HG03354 (cell line): Measurements from ENCODE around the gene ZNF219.
A peak's percentile ranks its signal among the peaks of the same experiment; 100 is the strongest.

Source experiments
- ATAC-seq: cut with Tn5 transposase; IDR thresholded peaks from one replicate; pipeline ENCODE4 v1.9.1; 2021; ENCODE audit warnings: mild to moderate bottlenecking; ENCODE audit not compliant: unreplicated experiment, poor library complexity, severe bottlenecking

The ZNF219 gene

DNA sequence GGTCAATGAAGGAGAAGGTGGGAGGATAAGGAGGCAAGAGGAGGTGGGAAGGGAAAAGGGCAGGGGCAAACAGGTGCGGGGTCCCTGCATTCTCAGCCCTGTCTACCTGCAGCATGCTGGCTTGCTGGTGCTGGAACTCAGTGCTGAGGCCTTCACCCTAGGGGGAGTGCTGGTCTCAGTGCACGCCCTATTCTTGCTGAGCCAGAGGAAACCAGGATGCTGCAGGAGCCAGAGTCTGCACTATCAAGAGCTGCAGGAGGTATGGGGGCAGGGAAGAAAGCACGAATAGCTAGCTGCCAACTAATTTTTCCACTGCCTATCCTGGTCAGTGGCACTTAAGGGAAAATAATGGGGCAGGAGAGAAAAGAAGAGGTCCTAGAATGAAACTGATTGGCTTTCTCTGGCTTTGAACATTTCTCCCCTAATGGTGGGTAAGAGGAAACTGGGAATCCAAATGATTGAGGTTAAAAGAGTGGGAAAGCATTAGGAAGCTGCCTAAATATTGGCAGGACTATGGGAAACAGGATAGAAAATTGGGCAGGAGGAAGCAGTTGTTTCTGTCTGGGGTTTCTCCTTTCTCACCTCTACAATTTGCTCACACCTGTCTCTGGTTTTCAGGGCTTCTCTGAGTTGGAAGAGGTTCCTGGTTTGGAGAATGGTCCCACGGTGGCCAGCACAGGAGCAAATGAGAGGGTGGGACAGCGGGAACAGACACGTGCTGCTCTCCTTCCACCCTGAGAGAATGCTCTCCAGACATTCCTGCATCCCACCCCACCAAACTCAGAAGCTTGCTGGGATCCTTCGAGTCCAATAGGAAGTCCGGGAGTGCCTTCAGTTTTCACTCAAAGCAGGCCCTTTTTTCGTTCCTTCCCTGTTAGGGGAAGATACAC is 4.3 kb upstream of the ZNF219 start:
- ATAC-seq, result no peak

GRCh38 chr14:21101802-21102413 is 3.5 kb upstream of the ZNF219 start:
- ATAC-seq, result no peak

DNA sequence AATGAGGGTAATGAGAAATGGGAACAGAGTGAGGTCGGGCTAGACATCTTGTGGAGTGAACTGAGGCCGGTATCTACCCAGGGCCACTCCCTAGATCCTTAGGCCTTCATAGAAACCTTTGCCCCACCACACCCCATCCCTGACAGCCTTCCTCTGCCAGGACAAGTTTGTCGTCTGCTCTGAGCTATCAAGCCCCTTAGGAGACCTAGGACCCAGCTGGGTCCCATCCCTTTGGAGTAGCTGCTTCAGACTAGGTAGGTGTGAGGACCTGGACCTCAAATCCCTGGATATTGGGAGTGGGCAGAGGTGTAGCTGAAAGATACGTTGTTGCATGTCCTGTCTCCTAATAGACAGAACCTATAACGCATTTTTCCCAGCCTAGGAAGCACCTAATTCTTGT is 2.5 kb upstream of the ZNF219 start, which contains the start of gene TMEM253:
TSS of gene TMEM253 (plus strand) at position 136 of the 400 bp plus-strand sequence. CDS start 278 bp downstream, outside the sequence.
- ATAC-seq, result no peak

DNA sequence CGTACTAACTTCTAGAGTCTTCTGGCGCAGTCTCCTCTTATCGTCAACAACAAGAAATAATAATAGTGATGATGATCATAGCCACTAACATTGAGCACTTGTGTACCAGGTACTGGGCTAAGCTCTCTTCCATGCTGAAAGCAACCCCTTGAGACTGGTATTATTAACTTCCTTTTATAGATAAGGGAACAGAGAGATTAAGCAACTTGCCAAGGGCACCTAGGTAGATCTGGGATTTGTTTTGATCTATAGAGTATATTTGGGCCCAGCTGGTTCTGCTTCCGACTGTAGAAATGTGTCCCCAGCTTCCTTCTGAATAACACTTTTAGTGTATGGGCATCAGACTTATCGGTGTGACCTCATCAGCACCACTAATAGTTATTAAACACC is 1.1 kb upstream of the ZNF219 start:
- ATAC-seq, result no peak

DNA sequence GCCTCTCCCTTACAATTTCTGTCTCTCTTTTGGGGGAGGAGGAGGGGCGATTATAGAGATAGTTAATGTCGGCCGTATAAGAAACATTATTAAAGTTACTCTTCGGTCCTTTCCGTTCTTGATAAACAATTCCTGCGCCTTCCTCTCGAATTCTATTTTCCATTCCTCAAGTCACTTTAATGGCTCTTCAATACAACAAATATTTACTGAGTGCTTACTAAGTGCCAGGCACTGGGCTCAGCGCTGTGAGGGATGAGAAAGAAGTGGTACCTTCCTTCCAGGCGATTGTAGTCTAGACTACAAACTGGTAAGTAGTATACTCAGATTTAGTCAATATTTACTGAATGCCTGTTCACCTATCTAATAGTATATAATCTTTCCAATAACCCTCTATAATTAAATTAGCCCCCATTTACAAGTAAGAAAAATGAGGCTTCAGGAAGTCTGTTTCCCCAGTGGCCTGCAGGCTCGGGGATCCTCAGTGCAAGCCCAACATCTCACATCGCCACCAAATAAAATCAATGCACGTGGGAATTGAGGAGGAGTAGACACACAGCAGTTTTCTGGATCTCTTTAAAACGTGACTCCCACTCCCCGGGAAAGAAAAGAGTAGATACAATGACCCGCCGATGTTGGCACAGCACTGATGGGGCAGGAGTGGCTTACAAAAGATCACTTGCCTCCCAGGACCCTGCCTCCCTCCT is 589 bp upstream of the ZNF219 start:
- ATAC-seq, result no peak

GRCh38 chr14:21097636-21098075 is 799 bp downstream of the ZNF219 start:
- no peak for ATAC-seq

- ATAC-seq, result no peak
Observed at GRCh38 chr14:21096978-21097635, 1.3 kb downstream of the ZNF219 start.

GRCh38 chr14:21096438-21096837 is 2.0 kb downstream of the ZNF219 start:
- no peak for ATAC-seq

- no peak for ATAC-seq
Observed at GRCh38 chr14:21095430-21096205, 2.8 kb downstream of the ZNF219 start.

DNA sequence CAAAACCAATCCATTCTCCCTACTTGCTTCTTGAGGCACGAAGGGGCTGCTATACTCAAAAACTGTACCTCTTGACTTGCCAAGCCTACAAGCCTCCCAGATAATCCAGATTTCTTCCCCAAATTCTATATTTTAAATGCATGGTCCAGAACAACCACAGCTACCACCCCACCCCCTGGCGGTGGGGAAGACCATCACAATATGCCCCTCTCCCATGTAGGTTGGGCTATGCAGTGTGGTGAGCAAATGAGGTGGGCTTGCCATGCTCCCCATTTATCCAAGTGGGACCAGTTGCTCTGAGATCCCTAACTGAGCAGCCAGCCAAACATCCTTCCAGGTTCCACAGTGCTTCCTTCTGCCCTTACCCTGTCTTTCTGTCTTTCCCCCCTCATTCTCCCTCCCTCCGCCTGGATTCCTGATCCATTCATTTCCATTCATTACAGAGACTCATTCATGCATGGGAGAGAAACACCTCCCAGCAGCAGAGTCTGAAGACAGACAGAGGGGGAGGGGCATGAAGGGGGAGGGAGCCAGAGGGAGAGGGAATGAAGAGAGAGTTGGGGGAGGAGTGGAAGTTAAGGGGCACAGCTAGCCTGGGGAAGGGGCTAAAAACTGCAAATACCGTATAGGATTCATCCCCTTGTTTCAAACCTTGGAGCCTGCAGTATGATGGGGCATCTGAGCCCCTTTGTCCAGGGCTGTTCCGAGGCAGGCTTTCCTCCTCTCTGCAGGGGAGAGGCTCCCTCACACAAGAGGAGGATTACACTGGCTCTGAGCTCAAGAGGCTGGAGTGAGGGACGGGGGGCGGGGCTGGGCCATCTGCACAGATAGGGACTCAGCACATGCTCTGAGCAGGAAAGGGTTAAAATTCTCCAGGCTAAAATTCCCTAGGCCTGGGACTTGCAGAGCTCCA is 4.4 kb downstream of the ZNF219 start:
- ATAC-seq, result no peak

GRCh38 chr14:21093018-21093417 is 5.4 kb downstream of the ZNF219 start:
- no peak for ATAC-seq

DNA sequence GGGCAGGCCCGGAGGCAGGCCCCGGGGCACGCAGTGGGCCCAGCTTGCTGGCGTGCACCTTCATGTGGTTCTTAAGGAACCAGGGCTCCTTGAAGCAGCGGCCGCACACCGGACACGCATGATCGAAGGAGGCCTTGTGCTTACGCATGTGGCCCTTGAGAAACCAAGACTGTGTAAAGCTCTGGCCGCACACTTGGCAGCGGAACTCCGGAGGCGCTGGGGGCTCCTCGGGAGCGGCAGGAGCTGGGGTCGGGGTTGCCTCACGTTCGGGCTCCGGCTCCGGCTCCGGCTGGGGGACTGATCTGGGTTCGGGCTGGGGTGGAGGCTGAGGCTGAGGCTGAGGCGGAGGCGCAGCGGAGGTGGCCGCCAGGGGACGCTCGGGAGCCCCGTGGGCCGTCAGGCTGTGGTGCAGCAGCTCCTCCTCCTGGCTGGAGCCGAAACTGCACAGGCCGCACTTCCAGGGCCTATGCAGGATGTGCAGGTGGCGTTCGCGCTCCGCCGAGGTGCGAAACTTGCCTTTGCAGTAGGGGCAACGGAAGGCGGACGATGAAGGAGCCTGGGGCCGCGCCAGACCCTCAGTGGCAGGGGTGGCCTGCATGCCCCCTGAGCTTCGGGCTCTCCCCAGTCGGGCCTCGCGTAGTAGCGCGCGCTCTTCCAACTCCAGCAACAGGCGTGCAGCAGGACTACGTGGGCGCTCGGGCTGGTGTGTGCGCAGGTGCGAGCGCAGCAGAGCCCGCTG is 6.0 kb downstream of the ZNF219 start:
- ATAC-seq, result peak; percentile 88

GRCh38 chr14:21091821-21092272 is 6.6 kb downstream of the ZNF219 start:
- no peak for ATAC-seq

DNA sequence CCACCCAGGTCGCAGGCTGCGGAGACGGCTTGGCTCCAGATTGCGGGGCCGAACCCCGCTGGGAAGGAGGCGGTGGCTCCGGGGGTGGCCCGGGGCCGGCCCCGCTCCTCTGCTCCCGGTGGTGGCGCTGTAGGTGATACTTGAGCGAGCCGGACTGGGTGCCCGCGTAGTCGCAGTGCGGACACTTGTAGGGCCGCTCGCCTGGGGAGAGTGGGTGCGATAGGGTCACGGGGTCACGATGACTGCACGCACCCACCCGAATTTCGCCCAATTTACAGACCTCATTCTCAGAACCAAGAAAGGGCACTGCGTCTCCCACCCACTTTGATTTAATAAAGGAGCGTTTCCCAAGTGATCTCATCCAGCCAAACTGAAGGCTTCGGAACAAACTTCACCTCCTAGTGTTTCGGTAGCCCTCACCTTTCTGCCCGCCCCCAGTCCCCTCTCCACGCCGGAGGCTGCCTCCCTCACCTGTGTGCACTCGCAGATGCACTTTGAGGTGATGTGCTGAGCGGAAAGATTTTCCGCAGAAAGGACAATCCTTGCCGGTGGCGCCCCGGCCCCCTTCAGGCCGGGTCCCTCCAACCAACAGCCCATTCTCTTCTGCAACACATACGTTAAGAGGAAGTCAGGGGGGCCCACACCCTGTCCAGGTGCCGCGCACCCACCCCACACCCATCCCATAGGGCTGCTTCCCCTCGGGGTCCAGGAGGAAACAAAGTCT is 7.4 kb downstream of the ZNF219 start:
- ATAC-seq, result no peak

DNA sequence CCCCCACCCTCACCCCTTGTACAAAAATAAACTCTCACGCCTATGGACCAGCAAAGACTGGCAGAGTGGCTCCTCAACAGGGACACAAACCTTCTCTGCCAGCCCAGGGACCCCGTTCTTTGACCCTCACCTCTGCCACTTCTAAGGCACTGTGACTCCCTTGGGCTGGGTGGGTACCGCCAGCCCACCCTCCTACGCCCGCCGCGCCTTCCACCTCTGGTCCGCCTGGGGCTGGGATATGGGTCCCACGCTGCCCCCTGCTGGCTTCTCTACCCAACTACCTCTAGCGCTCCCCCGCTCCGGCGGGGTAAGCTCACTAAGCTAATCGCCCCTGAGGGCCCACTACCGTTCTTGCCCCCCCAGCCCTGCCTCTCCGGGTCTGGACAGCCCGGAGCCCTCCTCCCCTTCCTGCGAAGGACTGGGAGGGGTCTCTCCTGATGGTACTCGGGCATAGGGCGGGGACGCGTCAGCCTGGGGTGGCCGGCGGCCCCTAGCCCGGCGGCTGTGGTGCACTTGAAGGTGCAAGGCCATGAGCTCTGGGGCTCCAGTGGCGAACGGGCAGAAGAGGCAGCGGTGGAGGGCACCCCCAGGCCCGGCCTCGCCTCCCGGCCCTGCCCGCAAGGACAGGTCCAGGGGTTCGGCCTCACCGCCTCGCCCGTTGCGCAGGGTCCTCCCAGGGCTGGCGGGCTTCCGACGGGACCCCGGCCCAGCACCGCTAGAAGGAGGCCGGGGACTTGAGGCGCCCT is 8.1 kb downstream of the ZNF219 start:
- no peak for ATAC-seq

- ATAC-seq, result no peak
Observed at GRCh38 chr14:21089877-21090193, 8.6 kb downstream of the ZNF219 start.
